Astrocyte of the spinal cord (primary cell): Measurements from ENCODE around the gene MAGI1.

ENCODE experiments used
- DNase-seq: peaks from one replicate; pipeline ENCODE4 v3.0.0; 2011; ENCODE audit warnings: low read depth, low spot score
- H3K4me3 ChIP-seq: 2 replicates; pipeline ENCODE4 v1.5.1; 2011; ENCODE audit warnings: low read depth, mild to moderate bottlenecking, low read length, moderate library complexity
- in situ Hi-C: cut with HindIII; loops from 2 replicates; pipeline ENCODE4 v1.10.0; 2017; ENCODE audit warnings: low sequenced_read_pairs
- TF ChIP-seq, protein P1 (sequence below): IDR thresholded peaks from 2 replicates; pipeline ENCODE4 v1.5.1; 2012; ENCODE audit warnings: low read depth, mild to moderate bottlenecking, low read length, inconsistent platforms

Gene MAGI1

DNA sequence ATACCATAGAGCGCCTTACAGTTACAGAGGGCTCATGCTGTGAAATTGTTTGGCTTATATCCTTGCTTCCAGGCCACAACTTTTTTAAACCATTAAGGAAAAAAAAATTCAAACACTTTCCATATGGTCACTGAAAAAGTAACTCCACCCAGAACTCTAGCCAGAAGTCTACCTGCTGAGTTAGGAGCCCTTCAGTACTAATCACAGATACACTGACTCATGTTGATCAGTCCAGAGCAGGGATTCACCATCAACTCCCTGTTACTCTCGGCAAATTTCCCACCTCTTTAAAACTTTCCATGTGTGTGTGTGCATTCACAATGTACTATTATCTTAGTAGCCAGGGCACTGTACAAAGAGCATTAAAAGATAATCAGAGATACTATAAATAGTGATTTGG is 372.8 kb downstream of the MAGI1 start:
- H3K4me3 ChIP-seq = no peak overlapping the region
- peak; percentile 36 for DNase-seq
- in situ Hi-C loops = no loop called here
- TF ChIP-seq, protein P1, sequence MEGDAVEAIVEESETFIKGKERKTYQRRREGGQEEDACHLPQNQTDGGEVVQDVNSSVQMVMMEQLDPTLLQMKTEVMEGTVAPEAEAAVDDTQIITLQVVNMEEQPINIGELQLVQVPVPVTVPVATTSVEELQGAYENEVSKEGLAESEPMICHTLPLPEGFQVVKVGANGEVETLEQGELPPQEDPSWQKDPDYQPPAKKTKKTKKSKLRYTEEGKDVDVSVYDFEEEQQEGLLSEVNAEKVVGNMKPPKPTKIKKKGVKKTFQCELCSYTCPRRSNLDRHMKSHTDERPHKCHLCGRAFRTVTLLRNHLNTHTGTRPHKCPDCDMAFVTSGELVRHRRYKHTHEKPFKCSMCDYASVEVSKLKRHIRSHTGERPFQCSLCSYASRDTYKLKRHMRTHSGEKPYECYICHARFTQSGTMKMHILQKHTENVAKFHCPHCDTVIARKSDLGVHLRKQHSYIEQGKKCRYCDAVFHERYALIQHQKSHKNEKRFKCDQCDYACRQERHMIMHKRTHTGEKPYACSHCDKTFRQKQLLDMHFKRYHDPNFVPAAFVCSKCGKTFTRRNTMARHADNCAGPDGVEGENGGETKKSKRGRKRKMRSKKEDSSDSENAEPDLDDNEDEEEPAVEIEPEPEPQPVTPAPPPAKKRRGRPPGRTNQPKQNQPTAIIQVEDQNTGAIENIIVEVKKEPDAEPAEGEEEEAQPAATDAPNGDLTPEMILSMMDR = no peak

DNA sequence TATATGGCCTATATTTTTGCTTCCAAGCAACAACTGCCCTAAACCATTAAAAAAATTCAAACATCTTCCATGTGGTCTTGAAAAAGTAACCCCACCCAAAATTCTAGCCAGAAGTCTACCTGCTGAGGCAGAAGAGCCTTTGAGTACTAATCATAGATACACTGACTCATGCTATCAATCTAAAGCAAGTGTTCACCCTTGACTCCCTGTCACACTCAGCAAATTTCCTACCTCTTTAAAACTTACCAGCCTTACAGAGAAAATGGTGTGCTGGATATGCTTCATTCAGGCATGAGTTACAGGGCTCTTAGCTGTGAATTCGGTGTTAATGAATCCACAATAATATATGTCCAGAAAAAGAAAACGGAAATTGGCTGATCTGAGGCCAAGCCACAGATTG is 373.8 kb downstream of the MAGI1 start:
- TF ChIP-seq, protein P1 = no peak
- H3K4me3 ChIP-seq = no peak overlapping the region
- no peak for DNase-seq
- in situ Hi-C loops = no loop called here

DNA sequence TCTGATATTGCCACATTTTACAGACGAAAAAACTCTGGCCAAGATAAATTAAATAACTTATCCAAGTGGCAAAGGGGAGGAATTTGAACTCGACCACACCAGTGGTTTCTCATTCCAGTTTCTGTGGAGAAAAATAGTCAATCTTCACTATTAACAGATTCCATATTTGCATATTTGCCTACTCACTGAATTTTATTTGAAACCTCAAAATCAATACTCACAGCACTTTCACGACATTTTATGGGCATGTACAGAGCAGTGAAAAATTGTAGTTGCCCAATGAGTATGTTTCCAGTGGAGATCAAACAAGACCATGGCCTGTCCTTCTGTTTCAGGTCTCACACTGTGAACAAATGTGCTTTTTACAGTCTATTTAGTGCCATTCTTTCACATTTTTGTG is 374.3 kb downstream of the MAGI1 start:
- in situ Hi-C loops = no loop called here
- no peak overlapping the region for H3K4me3 ChIP-seq
- TF ChIP-seq, protein P1 = no peak
- no peak for DNase-seq

DNA sequence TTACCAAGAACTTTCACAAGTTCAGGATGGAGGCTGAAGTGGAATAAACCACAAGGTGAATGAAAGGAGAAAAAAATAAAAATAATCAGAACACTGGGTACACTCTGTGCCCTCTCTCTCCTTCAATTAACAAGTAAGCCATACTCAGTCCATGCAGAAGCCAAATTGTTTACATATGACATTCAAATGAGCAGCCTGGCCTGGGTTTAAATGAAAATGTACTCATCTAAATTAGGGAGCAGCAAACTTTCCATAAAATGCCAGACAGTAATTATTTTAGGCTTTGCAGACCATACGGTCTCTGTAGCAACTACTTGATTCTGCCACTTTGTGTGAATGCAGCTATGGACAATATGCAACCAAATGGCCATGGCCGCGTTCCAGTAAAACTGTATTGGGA is 376.6 kb downstream of the MAGI1 start:
- no peak for DNase-seq
- H3K4me3 ChIP-seq = no peak overlapping the region
- TF ChIP-seq, protein P1 = no peak
- in situ Hi-C loops = no loop called here

DNA sequence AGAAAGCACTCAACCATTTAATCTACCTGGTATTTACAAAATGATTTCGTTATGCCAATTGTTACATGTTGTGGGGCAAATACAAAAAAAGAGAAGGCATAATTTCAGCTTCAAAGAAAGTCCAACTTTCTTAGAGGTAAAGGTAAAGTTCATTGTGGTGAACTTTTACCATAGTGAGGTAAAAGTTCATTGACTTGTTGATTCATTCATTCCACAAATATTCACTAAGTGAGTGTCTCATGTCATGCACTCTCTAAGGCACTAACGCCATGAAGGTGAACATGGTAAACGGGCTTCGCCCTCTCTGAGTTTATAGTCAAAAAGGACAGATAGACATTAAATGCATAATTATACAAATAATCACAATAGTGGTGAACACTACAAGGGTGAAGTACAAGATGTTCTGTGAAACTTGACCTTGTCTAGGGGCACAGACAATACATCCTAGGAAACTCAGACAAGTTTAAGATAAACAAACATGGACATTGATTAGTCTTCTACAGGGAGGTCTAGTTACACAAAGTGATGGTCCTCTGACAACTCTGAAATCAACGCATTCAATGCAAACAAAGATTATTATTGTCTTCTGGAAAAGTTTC is 378.6 kb downstream of the MAGI1 start:
- TF ChIP-seq, protein P1 = no peak
- no peak for DNase-seq
- H3K4me3 ChIP-seq = no peak overlapping the region
- in situ Hi-C loops = no loop called here

DNA sequence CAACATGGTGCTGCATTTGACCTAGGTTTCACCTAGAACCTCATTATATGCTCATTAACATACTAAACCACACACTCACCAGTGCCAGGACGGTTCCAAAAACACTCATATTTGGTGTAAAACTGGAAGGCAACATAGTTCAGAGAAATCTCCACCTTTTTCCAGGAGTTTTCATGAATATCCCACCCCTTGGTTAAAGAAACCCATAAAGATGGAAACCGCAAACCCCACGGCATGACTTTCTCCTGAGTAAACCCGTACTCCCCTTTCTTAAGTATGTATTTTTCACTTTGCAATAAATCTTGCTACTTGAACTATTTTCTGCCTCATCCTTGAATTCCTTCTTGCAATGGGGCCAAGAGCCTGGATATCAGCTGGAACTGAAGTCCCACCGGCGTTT is 379.3 kb downstream of the MAGI1 start:
- TF ChIP-seq, protein P1 = no peak
- in situ Hi-C loops = no loop called here
- no peak overlapping the region for H3K4me3 ChIP-seq
- no peak for DNase-seq

DNA sequence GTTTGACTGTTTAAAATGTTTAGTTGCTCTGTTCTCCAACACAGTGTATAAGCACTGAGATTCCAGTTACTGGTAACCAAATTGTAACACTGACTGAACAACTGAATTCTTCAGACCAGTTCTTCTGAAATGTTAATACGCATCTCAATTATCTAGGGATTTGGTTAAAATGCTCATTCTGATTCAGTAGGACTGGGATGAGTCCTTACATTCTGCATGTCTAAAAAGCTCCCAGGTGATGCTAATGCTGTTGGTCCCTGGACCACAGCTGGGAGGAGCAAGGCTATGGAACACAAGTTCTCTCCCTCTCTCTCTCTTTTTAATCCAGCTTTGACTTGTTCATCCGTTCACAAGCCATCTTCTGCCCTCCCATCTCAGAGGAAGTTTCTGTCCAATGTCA is 380.3 kb downstream of the MAGI1 start:
- in situ Hi-C loops = no loop called here
- TF ChIP-seq, protein P1 = no peak
- no peak overlapping the region for H3K4me3 ChIP-seq
- DNase-seq = no peak
